Activated B cell treated with CpG ODN at 0.5 μM for 24 hours (primary cell): ENCODE measurements around the gene P2RX6. TPM values are rescaled to one million over a fixed set of nuclear protein-coding genes. Genes with fewer than 3 reads are reported as not detected.

Source experiments
- ATAC-seq: fragments of 200-7000 bp; cut with Tn5 transposase; one replicate; pipeline ENCODE4 v1.10.0; 2021; ENCODE audit warnings: low read depth, mild to moderate bottlenecking, moderate library complexity
- CTCF ChIA-PET: fragments of 350-600 bp; sonication (Branson Sonifier 250); formaldehyde crosslinking; loops from one replicate; lab custom pipeline; 2021; ENCODE audit warnings: antibody characterized with exemption; lab: Charles Lee
- POLR2A ChIA-PET: fragments of 350-600 bp; sonication (Branson Sonifier 250); formaldehyde crosslinking; loops from one replicate; lab custom pipeline; 2021; ENCODE audit warnings: antibody characterized with exemption; lab: Charles Lee
- DNase-seq: peaks from one replicate; pipeline ENCODE4 v3.0.0; 2022
- H3K27ac Mint-ChIP-seq: one replicate; pipeline ENCODE4 v1.8.0; 2020; ENCODE audit warnings: mixed read lengths
- H3K27me3 Mint-ChIP-seq: one replicate; pipeline ENCODE4 v1.8.0; 2021; ENCODE audit warnings: mixed read lengths
- H3K36me3 Mint-ChIP-seq: one replicate; pipeline ENCODE4 v1.8.0; 2021; ENCODE audit warnings: low read depth, mixed read lengths
- H3K4me1 Mint-ChIP-seq: one replicate; pipeline ENCODE4 v1.8.0; 2021; ENCODE audit warnings: mixed read lengths
- H3K4me3 Mint-ChIP-seq: one replicate; pipeline ENCODE4 v1.8.0; 2020; ENCODE audit warnings: mild to moderate bottlenecking, mixed read lengths
- H3K9me3 Mint-ChIP-seq: one replicate; pipeline ENCODE4 v1.8.0; 2020; ENCODE audit warnings: mixed read lengths
- intact Hi-C: fragments of 100-400 bp; cut with micrococcal nuclease; formaldehyde crosslinking; loops from one replicate; pipeline ENCODE4 v1.15.1; 2024
- total RNA-seq: library from RNA; stranded (reverse); gene quantifications from 2 replicates; pipeline ENCODE4 v1.2.3, GENCODE V29; 2022
- TF ChIP-seq, protein P1 (sequence below): fragments of 200-600 bp; IDR thresholded peaks from one replicate; pipeline ENCODE4 v1.8.0; 2022; ENCODE audit warnings: antibody characterized with exemption, mild to moderate bottlenecking

Gene P2RX6
- total RNA-seq, 1 donor from 2014 or later = 0.67 TPM

DNA sequence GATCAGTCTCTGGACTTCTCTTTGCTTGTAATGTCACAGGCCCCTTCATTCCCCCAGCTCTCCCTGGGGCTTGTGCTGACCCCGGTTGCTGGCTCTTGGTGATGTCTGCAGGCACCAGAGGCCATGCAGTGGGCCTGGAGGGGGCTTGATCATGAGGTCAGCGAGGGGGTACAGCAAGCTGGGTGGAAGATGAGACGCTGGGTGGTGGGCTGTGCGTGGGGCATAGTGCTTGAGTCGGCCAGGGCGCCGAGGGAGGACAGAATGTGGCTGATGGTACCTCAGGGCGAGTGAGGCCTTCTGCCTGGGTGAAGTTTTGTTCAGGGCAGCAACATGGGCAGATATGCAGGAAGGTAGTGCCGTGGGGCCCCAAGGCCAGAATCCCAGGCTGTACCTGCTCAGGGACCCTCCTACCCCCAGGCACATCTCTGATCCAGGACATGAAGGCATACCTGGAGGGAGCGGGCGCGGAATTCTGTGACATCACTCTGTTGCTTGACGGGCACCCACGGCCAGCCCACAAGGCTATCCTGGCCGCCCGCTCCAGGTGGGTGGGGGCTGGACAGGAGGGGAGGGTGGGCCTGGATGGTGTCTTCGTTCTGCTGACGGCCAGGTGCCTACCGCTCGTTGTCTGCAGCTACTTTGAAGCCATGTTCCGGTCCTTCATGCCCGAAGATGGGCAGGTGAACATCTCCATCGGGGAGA lies 19.5 kb upstream of the P2RX6 start:
- Mint-ChIP-seq H3K36me3 (peaks cover 62% of the 10 kb centered on the region), H3K4me1 (peaks cover 6% of the 10 kb centered on the region), H3K27me3 (no peaks in the 10 kb centered on the region), H3K4me3 (no peak overlapping the region), H3K9me3 (no peaks in the 10 kb centered on the region), H3K27ac (no peak overlapping the region)
- POLR2A ChIA-PET = no interaction called here
- ATAC-seq (no peak), DNase-seq (no peak)
- TF ChIP-seq, protein P1, sequence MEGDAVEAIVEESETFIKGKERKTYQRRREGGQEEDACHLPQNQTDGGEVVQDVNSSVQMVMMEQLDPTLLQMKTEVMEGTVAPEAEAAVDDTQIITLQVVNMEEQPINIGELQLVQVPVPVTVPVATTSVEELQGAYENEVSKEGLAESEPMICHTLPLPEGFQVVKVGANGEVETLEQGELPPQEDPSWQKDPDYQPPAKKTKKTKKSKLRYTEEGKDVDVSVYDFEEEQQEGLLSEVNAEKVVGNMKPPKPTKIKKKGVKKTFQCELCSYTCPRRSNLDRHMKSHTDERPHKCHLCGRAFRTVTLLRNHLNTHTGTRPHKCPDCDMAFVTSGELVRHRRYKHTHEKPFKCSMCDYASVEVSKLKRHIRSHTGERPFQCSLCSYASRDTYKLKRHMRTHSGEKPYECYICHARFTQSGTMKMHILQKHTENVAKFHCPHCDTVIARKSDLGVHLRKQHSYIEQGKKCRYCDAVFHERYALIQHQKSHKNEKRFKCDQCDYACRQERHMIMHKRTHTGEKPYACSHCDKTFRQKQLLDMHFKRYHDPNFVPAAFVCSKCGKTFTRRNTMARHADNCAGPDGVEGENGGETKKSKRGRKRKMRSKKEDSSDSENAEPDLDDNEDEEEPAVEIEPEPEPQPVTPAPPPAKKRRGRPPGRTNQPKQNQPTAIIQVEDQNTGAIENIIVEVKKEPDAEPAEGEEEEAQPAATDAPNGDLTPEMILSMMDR = no peak
- intact Hi-C loops = no loop called here
- CTCF ChIA-PET = no interaction called here

DNA sequence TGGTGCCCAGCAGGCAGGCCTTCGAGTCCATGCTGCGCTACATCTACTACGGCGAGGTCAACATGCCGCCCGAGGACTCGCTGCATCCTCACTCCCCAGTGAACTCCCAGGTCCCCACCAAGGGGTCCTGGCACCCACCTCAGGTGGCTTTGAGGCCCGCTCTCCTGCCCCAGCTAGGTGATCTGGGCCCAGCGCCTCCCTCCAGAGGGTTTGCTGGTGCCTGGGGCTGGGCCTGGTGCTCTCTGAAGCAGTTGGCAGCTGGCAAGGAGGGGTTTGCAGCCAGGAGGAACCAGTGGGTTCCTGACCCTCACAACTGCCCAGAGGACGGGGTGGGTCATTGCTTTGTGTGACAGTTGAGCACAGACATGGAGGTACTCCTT lies 18.9 kb upstream of the P2RX6 start:
- TF ChIP-seq, protein P1 = no peak
- Mint-ChIP-seq H3K27ac (no peak overlapping the region), H3K27me3 (no peaks in the 10 kb centered on the region), H3K9me3 (no peaks in the 10 kb centered on the region), H3K4me1 (peaks cover 12% of the 10 kb centered on the region), H3K36me3 (peaks cover 58% of the 10 kb centered on the region), H3K4me3 (no peak overlapping the region)
- ATAC-seq (no peak), DNase-seq (no peak)
- intact Hi-C loops = no loop called here
- ChIA-PET POLR2A (no interaction called here), CTCF (no interaction called here)

DNA sequence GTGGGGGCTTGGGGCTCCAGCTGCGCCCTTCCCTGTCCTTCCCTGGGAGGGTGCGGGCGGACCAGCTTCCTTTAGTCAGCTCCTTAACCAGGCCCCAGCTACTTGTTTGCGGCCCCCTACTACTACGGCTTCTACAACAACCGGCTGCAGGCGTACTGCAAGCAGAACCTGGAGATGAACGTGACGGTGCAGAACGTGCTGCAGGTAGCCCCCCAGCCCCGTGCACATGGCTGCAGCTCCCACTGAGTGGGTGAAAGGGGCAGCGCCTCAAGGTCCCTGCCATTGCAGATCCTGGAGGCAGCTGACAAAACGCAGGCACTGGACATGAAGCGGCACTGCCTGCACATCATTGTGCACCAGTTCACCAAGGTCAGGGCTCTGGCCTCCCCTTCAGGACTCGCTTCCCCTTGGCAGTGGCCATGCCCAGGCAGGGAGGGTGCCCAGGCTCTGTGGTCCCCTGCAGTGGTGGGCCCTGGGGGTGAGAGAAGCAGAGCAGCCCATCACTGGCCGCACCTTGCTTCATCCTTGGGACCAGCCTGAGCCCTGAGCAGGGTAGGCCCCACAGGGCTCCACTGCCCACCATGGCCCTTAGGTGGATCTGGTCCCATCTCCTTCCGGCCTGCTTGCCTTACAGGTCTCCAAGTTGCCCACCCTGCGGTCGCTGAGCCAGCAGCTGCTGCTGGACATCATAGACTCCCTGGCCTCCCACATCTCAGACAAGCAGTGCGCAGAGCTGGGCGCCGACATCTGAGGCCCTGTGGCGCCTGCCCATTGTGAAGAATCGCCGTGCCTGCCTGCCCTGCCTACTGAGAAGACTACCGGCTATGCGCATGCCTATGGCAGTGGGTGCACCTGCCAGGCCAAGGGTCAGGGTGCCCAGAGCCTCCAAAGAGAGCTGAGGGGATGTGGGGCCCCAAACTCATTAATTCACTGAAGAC lies 18.1 kb upstream of the P2RX6 start:
- POLR2A ChIA-PET = no interaction called here
- H3K36me3 Mint-ChIP-seq = peaks cover 57% of the 10 kb centered on the region
- TF ChIP-seq, protein P1 = no peak
- peaks cover 18% of the 10 kb centered on the region for H3K4me1 Mint-ChIP-seq
- ATAC-seq (no peak), DNase-seq (no peak)
- intact Hi-C loops = no loop called here
- CTCF ChIA-PET = no interaction called here
- no peak overlapping the region for H3K4me3 Mint-ChIP-seq
- H3K27ac Mint-ChIP-seq = no peak overlapping the region
- H3K27me3 Mint-ChIP-seq = no peaks in the 10 kb centered on the region
- H3K9me3 Mint-ChIP-seq = no peaks in the 10 kb centered on the region

DNA sequence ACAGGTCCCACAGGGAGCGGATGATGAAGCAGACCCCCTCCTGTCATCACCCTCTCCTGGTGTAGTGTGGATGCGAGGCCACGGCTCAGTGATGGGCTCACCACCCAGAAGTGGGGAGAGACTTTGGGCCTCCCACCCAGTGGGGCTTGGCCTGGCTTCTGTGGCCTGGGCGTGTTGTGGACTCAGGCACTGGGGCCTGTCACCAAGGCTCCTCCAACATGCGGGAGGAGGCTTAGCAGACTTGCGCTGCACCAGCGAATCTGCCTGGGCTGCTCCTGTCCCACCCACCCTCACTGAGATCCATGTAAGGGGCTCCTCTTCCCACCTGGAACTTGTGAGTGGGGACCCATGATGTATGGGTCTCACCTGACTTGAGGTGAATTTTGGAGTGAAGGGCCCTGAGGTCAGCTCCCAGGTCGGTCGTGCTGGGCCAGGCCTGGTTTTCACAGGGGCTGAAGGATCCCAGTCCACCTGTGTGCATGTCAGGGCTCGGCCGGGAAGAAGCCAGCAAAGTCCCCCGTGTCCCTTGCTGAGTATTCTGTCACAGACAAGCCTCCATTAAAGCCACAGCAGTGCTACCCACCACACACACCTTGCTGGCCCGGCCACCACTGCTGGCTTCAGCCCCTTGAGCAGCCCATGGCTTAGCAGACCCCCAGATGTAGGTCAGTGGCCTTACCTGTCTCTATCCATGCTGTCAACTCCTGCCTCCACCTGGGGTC lies 17.3 kb upstream of the P2RX6 start:
- ChIA-PET POLR2A (interaction anchor here (0.6 kb wide), 1 partner anchor 79 kb away, joined by 3 read pairs; no protein-coding TSS in a partner anchor), CTCF (no interaction called here)
- H3K27ac Mint-ChIP-seq = no peak overlapping the region
- H3K9me3 Mint-ChIP-seq = no peaks in the 10 kb centered on the region
- no peak overlapping the region for H3K4me3 Mint-ChIP-seq
- TF ChIP-seq, protein P1 = no peak
- peaks cover 20% of the 10 kb centered on the region for H3K4me1 Mint-ChIP-seq
- DNase-seq (no peak), ATAC-seq (no peak)
- H3K27me3 Mint-ChIP-seq = no peaks in the 10 kb centered on the region
- peaks cover 52% of the 10 kb centered on the region for H3K36me3 Mint-ChIP-seq
- intact Hi-C loops = no loop called here
